Measurements from ENCODE around the gene MIB1. TPM values are rescaled to one million over a fixed set of nuclear protein-coding genes. Genes with fewer than 3 reads are reported as not detected.

MIB1 gene
- 42.8 and 55.6 TPM in 2 replicates for total RNA-seq

DNA sequence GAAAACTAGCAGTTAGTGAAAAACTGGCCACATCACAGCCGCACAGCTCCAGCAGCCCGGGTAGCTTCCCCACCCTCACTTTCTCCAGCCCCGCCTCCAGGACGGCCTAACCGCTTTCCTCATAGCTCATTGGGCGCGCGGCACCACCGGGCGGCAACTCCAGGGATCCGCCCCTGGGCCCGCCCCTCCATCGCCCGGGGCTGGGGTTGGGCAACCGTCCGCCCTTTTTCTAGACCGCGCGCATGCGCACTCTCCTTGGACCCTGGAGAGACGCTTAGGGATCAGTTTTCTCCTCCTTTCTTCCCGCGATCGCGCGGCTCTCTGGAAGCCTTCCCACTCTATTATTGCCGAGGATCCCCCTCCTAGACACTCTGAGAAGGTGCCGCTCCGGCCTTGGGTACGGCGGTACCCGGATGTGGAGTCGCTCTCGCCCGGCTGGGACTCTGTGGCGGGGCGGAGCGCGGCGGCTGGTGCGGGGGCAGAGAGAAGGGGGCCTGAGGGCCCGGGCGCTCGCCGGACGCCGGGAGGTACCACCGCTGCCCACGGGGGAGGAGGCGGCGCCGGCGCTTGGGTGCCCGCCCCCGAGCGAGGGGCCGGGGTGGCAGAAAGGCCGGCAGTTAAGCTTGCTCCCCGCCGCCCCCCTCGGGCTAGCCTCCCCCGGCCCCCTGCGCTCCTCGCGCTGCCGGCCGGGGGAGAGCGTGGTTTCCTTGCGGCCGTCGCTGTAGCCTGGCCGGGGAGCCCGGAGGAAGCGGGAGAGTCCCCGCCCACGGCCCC is at the start of gene MIB1:
Gene MIB1, plus strand, starts transcription at position 255 of the 774 bp plus-strand sequence. CDS start 792 bp downstream, outside the sequence.

GRCh38 chr18:21704603-21705364 is 35.8 kb upstream of the MIB1 start, which contains the start of gene ABHD3:
ABHD3 (minus strand) TSS chr18:21704774; CDS start chr18:21704665, 109 bp downstream.

Other genes starting within 250 kb of the MIB1 start
- gene ESCO1, start 140.1 kb upstream of the MIB1 start, total RNA-seq: 10.2 and 13.8 TPM in 2 replicates
- 11.9 and 19.3 TPM in 2 replicates for gene SNRPD1, start 128.5 kb upstream of the MIB1 start, total RNA-seq
- 5.5 and 6.4 TPM in 2 replicates for gene ABHD3, start 36.0 kb upstream of the MIB1 start, total RNA-seq